OCI-LY1 (cell line): ENCODE measurements around the gene AFF1.

Experiments used
- H2AFZ ChIP-seq: fragments of 200-600 bp; sonication (generic), shearing (Covaris generic); 2 replicates; pipeline ENCODE4 v1.6.0; 2014; ENCODE audit warnings: antibody characterized with exemption, mild to moderate bottlenecking, low read length
- H3F3A ChIP-seq: fragments of 200-600 bp; sonication (generic), shearing (Covaris generic); 2 replicates; pipeline ENCODE4 v1.6.0; 2014; ENCODE audit warnings: mild to moderate bottlenecking, antibody characterized with exemption, low read length, moderate library complexity; ENCODE audit not compliant: insufficient read depth
- H3K27ac ChIP-seq: fragments of 200-600 bp; sonication (generic); 2 replicates; pipeline ENCODE4 v1.5.1; 2014; ENCODE audit warnings: low read length, mixed run types, mild to moderate bottlenecking, low read depth; ENCODE audit not compliant: poor library complexity, severe bottlenecking
- H3K27me3 ChIP-seq: fragments of 200-600 bp; sonication (generic); 2 replicates; pipeline ENCODE4 v1.6.0; 2014; ENCODE audit warnings: antibody characterized with exemption, mild to moderate bottlenecking, low read length, moderate library complexity; ENCODE audit not compliant: insufficient read depth
- H3K36me3 ChIP-seq: fragments of 200-600 bp; sonication (generic); 2 replicates; pipeline ENCODE4 v1.6.1; 2014; ENCODE audit warnings: mild to moderate bottlenecking, antibody characterized with exemption, low read length, moderate library complexity, mixed read lengths; ENCODE audit not compliant: insufficient read depth
- H3K4me1 ChIP-seq: fragments of 200-600 bp; sonication (generic); 2 replicates; pipeline ENCODE4 v1.5.1; 2014; ENCODE audit warnings: mild to moderate bottlenecking, low read length, moderate library complexity; ENCODE audit not compliant: insufficient read depth, severe bottlenecking
- H3K4me2 ChIP-seq: fragments of 200-600 bp; sonication (generic), shearing (Covaris generic); 2 replicates; pipeline ENCODE4 v1.6.1; 2014; ENCODE audit warnings: low read length
- H3K4me3 ChIP-seq: fragments of 200-600 bp; sonication (generic); 2 replicates; pipeline ENCODE4 v1.5.1; 2014; ENCODE audit warnings: low read length, low read depth, mild to moderate bottlenecking, mixed read lengths; ENCODE audit not compliant: poor library complexity, severe bottlenecking
- H3K79me2 ChIP-seq: fragments of 200-600 bp; shearing (Covaris generic); 2 replicates; pipeline ENCODE4 v1.6.1; 2016; ENCODE audit warnings: mixed run types, low read length, mixed read lengths; ENCODE audit not compliant: insufficient read depth
- H3K9ac ChIP-seq: fragments of 200-600 bp; sonication (generic), shearing (Covaris generic); 2 replicates; pipeline ENCODE4 v1.6.1; 2014; ENCODE audit warnings: mild to moderate bottlenecking, low read length, mixed read lengths
- H3K9me2 ChIP-seq: fragments of 200-600 bp; sonication (generic), shearing (Covaris generic); 2 replicates; pipeline ENCODE4 v1.6.1; 2014; ENCODE audit warnings: low read depth, mild to moderate bottlenecking, low read length, mixed read lengths
- H3K9me3 ChIP-seq: fragments of 200-600 bp; shearing (Covaris generic); 2 replicates; pipeline ENCODE4 v1.6.1; 2014; ENCODE audit warnings: low read length, mixed read lengths
- H4K20me1 ChIP-seq: fragments of 200-600 bp; sonication (generic), shearing (Covaris generic); 2 replicates; pipeline ENCODE4 v1.6.0; 2016; ENCODE audit warnings: mild to moderate bottlenecking, low read length; ENCODE audit not compliant: insufficient read depth
- EZH2 ChIP-seq: fragments of 200-600 bp; sonication (generic), shearing (Covaris generic); IDR thresholded peaks from 2 replicates; pipeline ENCODE4 v1.8.0; 2017; ENCODE audit warnings: borderline replicate concordance, mixed run types, mild to moderate bottlenecking, antibody characterized with exemption, low read length, moderate library complexity, mixed read lengths
- TF ChIP-seq, protein P1 (sequence below): fragments of 200-600 bp; sonication (generic), shearing (Covaris generic); IDR thresholded peaks from 2 replicates; pipeline ENCODE4 v1.5.1; 2017; ENCODE audit warnings: mild to moderate bottlenecking, antibody characterized with exemption, low read length, moderate library complexity, mixed read lengths

The AFF1 gene

GRCh38 chr4:86944964-86945781, 10.4 kb downstream of the AFF1 start:
- no peaks in the 10 kb centered on the region for H4K20me1 ChIP-seq
- H3K4me1 ChIP-seq: peaks cover 49% of the 10 kb centered on the region
- no peaks in the 10 kb centered on the region for H3K36me3 ChIP-seq
- no peaks in the 10 kb centered on the region for H3K27me3 ChIP-seq
- H2AFZ ChIP-seq: no peak overlapping the region
- H3K27ac ChIP-seq: peak overlapping the region; percentile 5
- no peaks in the 10 kb centered on the region for H3K9me3 ChIP-seq
- TF ChIP-seq, protein P1, sequence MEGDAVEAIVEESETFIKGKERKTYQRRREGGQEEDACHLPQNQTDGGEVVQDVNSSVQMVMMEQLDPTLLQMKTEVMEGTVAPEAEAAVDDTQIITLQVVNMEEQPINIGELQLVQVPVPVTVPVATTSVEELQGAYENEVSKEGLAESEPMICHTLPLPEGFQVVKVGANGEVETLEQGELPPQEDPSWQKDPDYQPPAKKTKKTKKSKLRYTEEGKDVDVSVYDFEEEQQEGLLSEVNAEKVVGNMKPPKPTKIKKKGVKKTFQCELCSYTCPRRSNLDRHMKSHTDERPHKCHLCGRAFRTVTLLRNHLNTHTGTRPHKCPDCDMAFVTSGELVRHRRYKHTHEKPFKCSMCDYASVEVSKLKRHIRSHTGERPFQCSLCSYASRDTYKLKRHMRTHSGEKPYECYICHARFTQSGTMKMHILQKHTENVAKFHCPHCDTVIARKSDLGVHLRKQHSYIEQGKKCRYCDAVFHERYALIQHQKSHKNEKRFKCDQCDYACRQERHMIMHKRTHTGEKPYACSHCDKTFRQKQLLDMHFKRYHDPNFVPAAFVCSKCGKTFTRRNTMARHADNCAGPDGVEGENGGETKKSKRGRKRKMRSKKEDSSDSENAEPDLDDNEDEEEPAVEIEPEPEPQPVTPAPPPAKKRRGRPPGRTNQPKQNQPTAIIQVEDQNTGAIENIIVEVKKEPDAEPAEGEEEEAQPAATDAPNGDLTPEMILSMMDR: no peak
- no peak for TF ChIP-seq EZH2
- H3F3A ChIP-seq: no peaks in the 10 kb centered on the region
- no peak overlapping the region for H3K4me3 ChIP-seq
- 0 out of 2 replicates have a peak overlapping the region, but pooled peaks have one; percentile 6 for H3K4me2 ChIP-seq
- H3K9me2 ChIP-seq: no peaks in the 10 kb centered on the region
- H3K79me2 ChIP-seq: no peaks in the 10 kb centered on the region
- no peak overlapping the region for H3K9ac ChIP-seq

- Histone ChIP-seq H3K27me3 (no peaks in the 10 kb centered on the region), H3F3A (no peaks in the 10 kb centered on the region), H3K4me1 (peaks cover 59% of the 10 kb centered on the region), H3K9me2 (no peaks in the 10 kb centered on the region), H3K9ac (no peak overlapping the region), H2AFZ (no peak overlapping the region), H3K4me2 (no peak overlapping the region; the same call in 1 of the 2 replicates), H3K79me2 (no peaks in the 10 kb centered on the region), H3K36me3 (no peaks in the 10 kb centered on the region), H4K20me1 (no peaks in the 10 kb centered on the region), H3K27ac (peak overlapping the region; percentile 53), H3K4me3 (no peak overlapping the region), H3K9me3 (no peaks in the 10 kb centered on the region)
- TF ChIP-seq, protein P1: no peak
- no peak for TF ChIP-seq EZH2
Observed at GRCh38 chr4:86946868-86947500, 12.2 kb downstream of the AFF1 start.

DNA sequence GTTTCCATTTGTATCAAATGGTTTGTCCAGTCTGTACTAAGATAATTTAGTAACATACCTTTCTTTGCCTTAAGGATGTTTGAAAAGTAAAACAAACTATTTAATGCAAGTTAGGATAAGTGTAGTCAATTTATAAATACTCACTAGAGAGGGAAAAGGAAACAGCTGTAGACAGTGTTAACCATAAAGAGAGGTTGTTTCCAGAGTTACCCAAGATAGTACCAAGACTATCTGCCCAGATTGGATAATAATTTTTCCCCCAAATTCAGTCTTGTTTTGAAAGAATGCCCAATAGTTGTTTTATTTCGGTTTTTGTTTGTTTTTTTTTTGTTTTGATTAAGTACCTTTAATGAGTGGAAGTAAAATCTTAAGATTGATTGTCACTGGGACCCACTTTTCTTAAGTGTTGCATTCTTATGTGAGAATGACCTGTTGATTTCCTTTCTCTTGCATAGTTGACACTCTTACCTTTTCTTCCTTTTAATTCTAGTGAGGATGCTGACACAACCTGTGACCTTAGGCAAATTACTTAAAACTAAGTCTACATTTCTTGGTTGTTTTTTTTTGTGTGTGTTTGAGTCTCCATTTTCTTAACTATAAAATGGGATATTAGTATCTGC, 12.8 kb downstream of the AFF1 start:
- H3K9me3 ChIP-seq: no peaks in the 10 kb centered on the region
- H3F3A ChIP-seq: no peaks in the 10 kb centered on the region
- no peak overlapping the region for H3K4me3 ChIP-seq
- no peaks in the 10 kb centered on the region for H3K27me3 ChIP-seq
- H3K27ac ChIP-seq: peak overlapping the region; percentile 53
- H4K20me1 ChIP-seq: no peaks in the 10 kb centered on the region
- H3K4me1 ChIP-seq: peaks cover 58% of the 10 kb centered on the region
- no peaks in the 10 kb centered on the region for H3K36me3 ChIP-seq
- H2AFZ ChIP-seq: no peak overlapping the region
- no peaks in the 10 kb centered on the region for H3K9me2 ChIP-seq
- TF ChIP-seq EZH2: no peak
- TF ChIP-seq, protein P1: no peak
- H3K9ac ChIP-seq: no peak overlapping the region
- H3K79me2 ChIP-seq: no peaks in the 10 kb centered on the region
- H3K4me2 ChIP-seq: no peak overlapping the region; the same call in 1 of the 2 replicates
